ENCODE data around the gene CRACDL. TPM values are rescaled to one million over a fixed set of nuclear protein-coding genes. Genes with fewer than 3 reads are reported as not detected.

The CRACDL gene
- total RNA-seq, 1 donor from 2014 or later, result 6.2 TPM

- no peak overlapping the region for H3K27ac Mint-ChIP-seq
- no peaks in the 10 kb centered on the region for H3K27me3 Mint-ChIP-seq
- H3K9me3 Mint-ChIP-seq, result peaks cover 4% of the 10 kb centered on the region
- no peak for TF ChIP-seq CTCF (conservative IDR thresholded peaks at IDR 0.05)
- H3K36me3 Mint-ChIP-seq, result no peaks in the 10 kb centered on the region
- no peaks in the 10 kb centered on the region for H3K4me1 Mint-ChIP-seq (ENCODE audit: unreplicated experiment)
- H3K4me3 Mint-ChIP-seq, result no peak overlapping the region
- no peak for DNase-seq (ENCODE audit: extremely low spot score, unreplicated experiment)
Measured at GRCh38 chr2:98857001-98857400, 79.0 kb downstream of the CRACDL start.

GRCh38 chr2:98854682-98855081 lies 81.3 kb downstream of the CRACDL start:
- Mint-ChIP-seq H3K9me3 (peaks cover 4% of the 10 kb centered on the region), H3K4me3 (no peak overlapping the region), H3K4me1 (ENCODE audit: unreplicated experiment) (no peaks in the 10 kb centered on the region), H3K36me3 (no peaks in the 10 kb centered on the region), H3K27ac (no peak overlapping the region), H3K27me3 (peaks cover 4% of the 10 kb centered on the region)
- no peak for TF ChIP-seq CTCF (conservative IDR thresholded peaks at IDR 0.05)
- DNase-seq (ENCODE audit: extremely low spot score, unreplicated experiment), result no peak

GRCh38 chr2:98852932-98853331 lies 83.1 kb downstream of the CRACDL start:
- TF ChIP-seq CTCF (conservative IDR thresholded peaks at IDR 0.05), result no peak
- Mint-ChIP-seq H3K27ac (no peak overlapping the region), H3K4me3 (no peak overlapping the region), H3K4me1 (ENCODE audit: unreplicated experiment) (no peaks in the 10 kb centered on the region), H3K36me3 (no peaks in the 10 kb centered on the region), H3K27me3 (peaks cover 4% of the 10 kb centered on the region), H3K9me3 (peaks cover 4% of the 10 kb centered on the region)
- no peak for DNase-seq (ENCODE audit: extremely low spot score, unreplicated experiment)

- TF ChIP-seq CTCF (conservative IDR thresholded peaks at IDR 0.05), result no peak
- Mint-ChIP-seq H3K9me3 (peaks cover 4% of the 10 kb centered on the region), H3K27ac (no peak overlapping the region)
Measured at GRCh38 chr2:98850074-98850473, 86.0 kb downstream of the CRACDL start.

GRCh38 chr2:98849113-98849512 lies 86.9 kb downstream of the CRACDL start:
- no peak for DNase-seq (ENCODE audit: extremely low spot score, unreplicated experiment)
- no peak overlapping the region for H3K27ac Mint-ChIP-seq
- no peak for TF ChIP-seq CTCF (conservative IDR thresholded peaks at IDR 0.05)
- H3K4me1 Mint-ChIP-seq (ENCODE audit: unreplicated experiment), result no peaks in the 10 kb centered on the region
- no peaks in the 10 kb centered on the region for H3K9me3 Mint-ChIP-seq
- no peak overlapping the region for H3K4me3 Mint-ChIP-seq
- peaks cover 4% of the 10 kb centered on the region for H3K27me3 Mint-ChIP-seq
- no peaks in the 10 kb centered on the region for H3K36me3 Mint-ChIP-seq

More at GRCh38 chr2:98850074-98850473, 86.0 kb downstream of the CRACDL start:
- no peaks in the 10 kb centered on the region for H3K4me1 Mint-ChIP-seq (ENCODE audit: unreplicated experiment)
- no peaks in the 10 kb centered on the region for H3K36me3 Mint-ChIP-seq
- H3K4me3 Mint-ChIP-seq, result no peak overlapping the region
- H3K27me3 Mint-ChIP-seq, result peaks cover 4% of the 10 kb centered on the region
- DNase-seq (ENCODE audit: extremely low spot score, unreplicated experiment), result no peak

GRCh38 chr2:98847853-98848252 lies 88.2 kb downstream of the CRACDL start:
- H3K9me3 Mint-ChIP-seq, result no peaks in the 10 kb centered on the region
- H3K36me3 Mint-ChIP-seq, result no peaks in the 10 kb centered on the region
- DNase-seq (ENCODE audit: extremely low spot score, unreplicated experiment), result no peak
- TF ChIP-seq CTCF (conservative IDR thresholded peaks at IDR 0.05), result no peak
- no peak overlapping the region for H3K27ac Mint-ChIP-seq
- H3K27me3 Mint-ChIP-seq, result peaks cover 4% of the 10 kb centered on the region
- H3K4me1 Mint-ChIP-seq (ENCODE audit: unreplicated experiment), result no peaks in the 10 kb centered on the region
- no peak overlapping the region for H3K4me3 Mint-ChIP-seq

All from type B pancreatic cell (in vitro differentiated cells).